HG03457 (cell line): ENCODE measurements around the gene ANO4.
A peak's percentile ranks its signal among the peaks of the same experiment; 100 is the strongest.
"Not testable (repeated sequence)": the region's sequence is repeated elsewhere in the genome, so short reads cannot be mapped to it uniquely, and the experiment has no call there.

Experiments used
- ATAC-seq: cut with Tn5 transposase; IDR thresholded peaks from one replicate; pipeline ENCODE4 v1.9.1; 2021; ENCODE audit warnings: moderate number of reproducible peaks; ENCODE audit not compliant: unreplicated experiment

ANO4 gene

GRCh38 chr12:100986595-100987547 is 192.3 kb downstream of the ANO4 start:
- ATAC-seq = no peak

DNA sequence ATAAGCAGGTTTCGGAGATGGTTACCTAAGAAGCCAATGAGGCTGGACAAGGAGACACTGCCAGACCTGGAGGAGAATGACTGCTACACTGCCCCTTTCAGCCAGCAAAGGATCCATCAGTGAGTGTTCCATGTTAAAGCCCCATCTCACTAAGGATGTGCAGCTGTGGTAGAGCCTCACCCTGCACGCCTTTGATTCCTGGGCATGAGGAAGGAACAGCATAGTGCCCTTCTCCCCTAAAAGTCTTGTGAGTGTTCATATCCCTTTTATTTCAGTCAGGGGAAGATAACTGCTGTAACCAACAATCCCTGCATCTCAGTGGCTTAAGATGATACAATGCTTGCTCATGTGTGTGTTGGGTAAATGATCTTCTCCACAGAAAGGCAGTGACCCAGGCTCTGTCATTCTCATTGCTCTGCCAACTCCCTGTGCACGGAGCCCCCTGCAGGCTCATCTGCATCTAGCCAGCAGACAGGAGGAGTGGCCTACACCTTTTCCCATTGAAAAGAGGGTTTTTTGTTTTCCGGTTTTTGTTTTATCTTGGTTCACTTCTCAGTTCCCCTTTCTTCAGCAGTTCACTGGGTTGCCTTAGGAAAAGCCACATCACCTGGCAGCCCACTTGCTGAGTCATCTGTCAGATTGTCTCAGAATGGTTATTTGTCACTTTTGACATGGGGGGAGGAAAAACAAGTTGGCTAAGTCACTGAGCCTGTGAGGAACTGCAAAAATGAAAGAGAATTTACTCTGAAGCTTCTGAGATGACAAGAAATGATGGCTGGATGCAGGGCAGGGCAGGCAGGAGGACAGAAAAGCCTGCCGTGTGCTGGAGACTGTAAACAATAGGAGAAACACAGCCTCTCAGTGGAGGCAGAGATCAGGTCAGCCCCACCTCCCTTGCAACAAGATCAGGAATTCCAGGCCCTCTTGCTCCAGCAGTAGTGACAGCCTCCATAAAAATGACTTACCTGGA is 193.3 kb downstream of the ANO4 start:
- ATAC-seq = peak; percentile 97

GRCh38 chr12:100989509-100989908 is 194.9 kb downstream of the ANO4 start:
- ATAC-seq = not testable (repeated sequence)

- no peak for ATAC-seq
Observed at GRCh38 chr12:100991102-100991501, 196.5 kb downstream of the ANO4 start.

DNA sequence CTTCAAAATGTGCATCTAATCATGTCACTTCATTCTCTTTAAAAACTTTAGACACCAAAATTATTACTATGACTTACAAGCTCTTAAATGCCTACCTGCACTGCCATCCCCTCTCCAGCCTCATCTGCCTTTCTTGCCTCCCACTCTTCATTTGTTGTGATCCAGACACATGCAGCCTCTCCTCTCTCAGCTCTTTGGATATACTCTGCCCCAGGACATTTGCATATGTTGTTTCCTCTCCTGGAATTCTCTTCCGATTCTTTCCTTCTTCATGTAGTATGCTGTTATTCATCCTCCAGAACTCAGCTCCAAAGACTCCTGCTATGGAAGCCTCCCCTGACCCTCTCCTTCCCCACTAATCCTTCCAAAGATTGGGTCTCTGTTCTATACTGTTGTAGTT is 197.6 kb downstream of the ANO4 start:
- ATAC-seq = no peak

DNA sequence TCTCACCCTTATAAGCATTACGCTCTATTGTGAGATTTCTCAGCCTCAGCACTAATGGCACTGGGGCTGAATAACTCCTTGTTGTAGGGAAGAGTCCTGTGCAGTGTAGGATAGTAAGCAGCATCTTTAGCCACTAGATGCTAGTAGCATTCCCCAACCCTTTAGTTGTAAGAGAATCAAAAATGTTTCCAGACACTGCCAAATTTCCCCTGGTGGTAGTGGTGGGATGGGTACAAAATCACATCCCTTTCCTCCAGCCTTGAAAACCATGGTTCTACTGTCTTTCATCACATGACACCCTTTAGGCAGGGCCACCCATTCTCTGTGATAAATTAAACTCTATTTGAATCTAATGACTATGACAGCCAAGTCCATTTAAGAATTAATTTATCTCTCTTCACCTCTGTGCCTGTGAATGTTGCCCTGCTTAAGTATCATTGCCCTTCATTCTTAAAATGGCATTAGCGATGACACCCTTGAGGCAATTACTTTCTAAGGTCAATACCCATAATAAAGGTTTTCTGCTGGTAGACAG is 199.4 kb downstream of the ANO4 start:
- ATAC-seq = no peak

DNA sequence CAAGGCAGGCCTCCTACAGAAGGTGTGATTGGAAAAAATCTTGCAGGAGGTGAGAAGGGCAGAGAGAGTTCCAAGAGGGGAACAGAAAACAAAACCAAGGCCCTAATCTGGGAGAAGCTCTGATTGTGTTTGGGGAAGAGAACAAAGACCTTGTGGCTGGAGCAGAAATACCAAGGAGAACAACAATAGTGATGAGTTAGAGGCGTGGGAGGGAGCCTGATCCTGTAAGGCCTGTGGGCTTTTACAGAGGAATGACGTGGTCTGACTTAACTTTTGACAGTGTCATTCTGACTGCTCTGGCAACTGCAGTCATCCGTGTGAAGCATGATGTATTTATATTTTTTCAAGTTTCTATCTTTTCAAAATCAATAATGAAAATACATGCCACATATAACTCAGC is 200.6 kb downstream of the ANO4 start:
- no peak for ATAC-seq

DNA sequence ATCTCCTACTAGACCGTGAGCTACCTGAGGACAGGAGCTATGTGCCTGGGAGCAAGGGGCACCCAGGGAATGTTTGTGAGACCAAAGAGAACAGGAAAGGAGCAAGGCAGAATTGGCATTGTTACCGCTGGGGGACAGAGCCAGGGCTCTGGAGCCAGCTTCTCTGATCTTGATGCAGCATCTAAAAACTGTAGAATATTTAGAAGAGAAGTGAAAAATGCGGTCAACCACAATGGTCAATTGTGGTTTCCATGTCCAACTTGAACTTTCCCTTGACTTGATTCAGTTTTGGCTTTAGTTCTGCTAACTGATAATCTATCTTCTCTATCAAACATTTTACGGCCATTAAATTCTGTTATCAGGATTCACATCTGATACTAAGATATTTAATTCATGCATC is 201.2 kb downstream of the ANO4 start:
- no peak for ATAC-seq

DNA sequence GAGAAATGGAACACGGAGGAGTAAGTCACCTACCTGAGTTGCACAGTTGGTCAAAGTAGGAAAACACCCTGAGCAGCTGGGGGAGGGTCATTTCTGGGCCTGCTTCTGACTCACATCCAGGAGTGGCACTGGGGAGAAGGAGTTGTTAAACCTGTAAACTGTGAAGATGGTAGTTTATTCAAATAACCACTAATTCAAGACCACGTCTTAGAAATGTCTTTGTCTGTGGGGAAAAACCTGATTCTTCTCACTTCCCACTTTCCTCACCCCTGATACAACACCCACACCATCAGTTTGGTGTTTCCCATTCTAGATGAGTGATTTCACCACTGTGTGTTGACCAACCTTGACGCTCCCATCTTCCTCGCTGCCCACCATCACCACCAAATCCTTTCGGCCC is 207.1 kb downstream of the ANO4 start:
- ATAC-seq = peak; percentile 66

- ATAC-seq = no peak
Observed at GRCh38 chr12:101002696-101003419, 208.3 kb downstream of the ANO4 start.

- no peak for ATAC-seq
Observed at GRCh38 chr12:101004898-101005297, 210.3 kb downstream of the ANO4 start.

DNA sequence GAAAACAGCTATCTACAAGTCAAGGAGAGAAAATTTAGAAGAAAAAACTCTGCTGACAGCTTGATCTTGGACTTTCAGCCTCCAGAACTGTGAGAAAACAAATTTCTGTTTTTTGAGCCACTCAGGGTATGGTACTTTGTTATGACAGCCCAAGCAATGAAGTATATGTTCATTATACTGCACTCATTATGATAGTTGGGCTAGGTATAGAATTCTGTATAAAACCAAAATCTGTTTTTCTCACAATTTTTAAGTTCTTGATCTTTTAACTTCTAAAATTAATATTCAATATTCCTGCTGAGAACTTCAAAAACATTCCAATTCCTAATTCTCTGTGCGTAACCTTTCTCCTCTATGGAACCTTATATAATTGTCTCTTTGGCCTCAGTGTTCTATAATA is 214.7 kb downstream of the ANO4 start:
- no peak for ATAC-seq

DNA sequence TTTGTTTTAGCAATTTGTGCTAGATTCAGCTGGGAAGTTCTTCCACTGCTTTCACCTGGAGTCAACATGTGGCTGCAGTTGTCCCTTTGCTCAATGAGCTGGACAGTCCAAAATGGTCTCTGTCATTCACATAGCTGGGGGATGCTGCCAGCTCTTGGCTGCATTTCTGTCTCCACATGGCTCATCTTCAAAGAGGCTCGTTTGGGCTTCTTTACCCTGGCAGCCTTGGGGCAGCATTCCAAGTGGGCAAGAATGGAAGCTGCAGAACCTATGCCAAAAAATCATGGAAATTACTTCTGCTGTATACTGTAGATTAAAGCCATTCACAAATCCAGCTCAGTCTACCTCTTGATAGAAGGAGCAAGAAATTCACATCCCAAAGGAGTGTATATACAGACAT is 216.3 kb downstream of the ANO4 start:
- no peak for ATAC-seq

GRCh38 chr12:101013993-101014392 is 219.4 kb downstream of the ANO4 start:
- no peak for ATAC-seq

DNA sequence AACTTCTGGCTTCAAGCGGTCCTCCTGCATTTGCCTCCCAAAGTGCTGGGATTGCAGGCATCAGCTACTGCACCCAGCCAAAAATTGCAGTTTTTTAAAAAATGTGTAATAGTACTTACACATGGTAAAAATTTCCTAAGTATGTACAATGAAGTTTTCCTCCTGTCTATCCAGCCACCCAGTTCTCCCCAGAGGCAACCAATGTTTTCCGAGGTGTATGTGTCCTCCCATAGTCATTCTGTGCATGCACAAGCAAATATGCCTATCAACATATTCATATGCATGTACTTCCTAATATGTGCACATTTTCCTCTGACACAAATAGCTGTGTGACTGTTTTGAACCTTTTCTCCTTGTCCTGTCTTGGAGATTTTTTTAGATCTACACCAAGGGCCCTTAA is 220.5 kb downstream of the ANO4 start:
- no peak for ATAC-seq

DNA sequence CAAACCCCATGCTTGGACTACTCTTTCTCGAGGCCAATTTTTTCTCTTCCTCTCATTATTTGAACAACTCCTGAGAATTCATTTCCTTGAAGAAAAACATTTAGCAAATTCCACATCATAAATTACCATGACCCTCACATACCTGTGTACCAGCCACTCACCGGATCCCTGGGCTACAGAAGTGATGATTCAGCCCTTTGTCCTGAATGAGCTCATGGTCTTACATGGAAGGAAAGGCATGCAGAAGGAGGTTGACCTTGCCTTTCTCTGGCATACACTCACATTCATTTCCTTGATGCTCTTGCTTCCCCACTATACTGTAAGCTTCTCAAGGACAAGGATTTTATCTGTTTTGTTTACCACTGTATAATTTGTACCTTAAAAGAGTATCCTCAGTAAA is 224.0 kb downstream of the ANO4 start:
- no peak for ATAC-seq

- no peak for ATAC-seq
Observed at GRCh38 chr12:101019201-101019600, 224.6 kb downstream of the ANO4 start.

- ATAC-seq = no peak
Observed at GRCh38 chr12:101019667-101020066, 225.1 kb downstream of the ANO4 start.

- ATAC-seq = no peak
Observed at GRCh38 chr12:101021442-101021841, 226.9 kb downstream of the ANO4 start.

- no peak for ATAC-seq
Observed at GRCh38 chr12:101021911-101022388, 227.4 kb downstream of the ANO4 start.

DNA sequence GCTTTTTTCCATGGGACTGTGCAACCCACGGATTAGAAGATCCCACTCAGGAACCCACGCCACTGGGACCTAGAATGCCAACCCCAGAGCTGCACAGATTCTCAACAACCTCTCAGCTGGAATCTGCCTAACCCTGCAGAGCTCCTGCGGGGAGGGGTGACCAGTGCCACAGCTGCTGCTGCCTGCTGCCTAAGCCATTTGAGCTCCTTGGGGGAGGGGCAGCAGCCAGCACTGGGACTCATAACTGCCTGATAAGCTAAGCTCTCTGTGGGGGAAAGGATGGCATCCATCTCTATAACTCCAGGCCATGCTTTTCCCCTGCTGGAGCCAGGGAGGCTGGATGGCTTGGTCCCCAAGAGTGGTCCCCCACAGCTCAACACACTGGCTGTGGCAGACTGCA is 232.6 kb downstream of the ANO4 start:
- ATAC-seq = no peak
